K562 (cell line): ENCODE measurements around the gene WDR18. TPM values are rescaled to one million over a fixed set of nuclear protein-coding genes. Genes with fewer than 3 reads are reported as not detected.
A peak's percentile ranks its signal among the peaks of the same experiment; 100 is the strongest.

Experiments used
- ATAC-seq: fragments of 200-7000 bp; cut with Tn5 transposase; 3 replicates; pipeline ENCODE4 v1.9.1; 2020; ENCODE audit warnings: moderate library complexity
- BruUV-seq: library from RNA; stranded (reverse); fragments of 400-500 nt; replicated peaks from 2 replicates; lab custom pipeline; 2021; lab: Mats Ljungman, UMichigan
- CTCF ChIA-PET: fragments of 300-600 bp; formaldehyde crosslinking; extraction: SDS; loops from one replicate; lab custom pipeline; 2021; ENCODE audit warnings: low intra/inter-chr PET ratio; lab: Yijun Ruan, JAX
- POLR2A ChIA-PET: fragments of 300-600, 350-650 bp; sonication (Branson Sonifier 250); formaldehyde crosslinking; extraction: SDS; loops from one replicate; lab custom pipeline; 2021; ENCODE audit warnings: antibody characterized with exemption, inconsistent platforms; lab: Yijun Ruan, JAX
- DNase-seq, 4 experiments: peaks; one replicate each; pipeline versions ENCODE4 v3.0.0 to v3.0.0-alpha.2; 2011 to 2018; ENCODE audit warnings: low spot score in 3 of 4, mixed read lengths in 3 of 4; ENCODE audit errors: extremely low read depth in 1 of 4
- FAIRE-seq: peaks from 2 replicates; lab custom pipeline; 2011; peaks lifted over from hg19 to GRCh38; lab: Jason Lieb, UNC
- H2AFZ ChIP-seq: 2 replicates; pipeline ENCODE4 v1.6.0; 2011; ENCODE audit warnings: low read depth, low read length, control low read depth, inconsistent platforms
- H3K27ac ChIP-seq: fragments of 200-600 bp; 3 replicates; pipeline ENCODE4 v1.8.0; 2011; ENCODE audit warnings: low read depth, mild to moderate bottlenecking, control low read depth, inconsistent platforms, low read length, moderate library complexity, mixed read lengths; ENCODE audit errors: extremely low read depth
- H3K27me3 ChIP-seq, 2 experiments: fragments of 300-600 bp in 1 of 2; 2 replicates in 1 of 2; 3 replicates in 1 of 2; pipeline versions ENCODE4 v1.6.0 to v1.8.0; 2011; ENCODE audit warnings: inconsistent platforms in 2 of 2, low read length in 2 of 2, mild to moderate bottlenecking in 1 of 2, mixed read lengths in 1 of 2, moderate library complexity in 1 of 2; ENCODE audit not compliant: control insufficient read depth in 2 of 2, insufficient read depth in 2 of 2
- H3K36me3 ChIP-seq: fragments of 300-600 bp; 3 replicates; pipeline ENCODE4 v1.8.0; 2011; ENCODE audit warnings: mild to moderate bottlenecking, low read length, inconsistent platforms; ENCODE audit not compliant: control insufficient read depth, insufficient read depth
- H3K4me1 ChIP-seq, 2 experiments: fragments of 200-600 bp in 1 of 2; replicated peaks in 1 of 2; 2 replicates in 1 of 2; 3 replicates in 1 of 2; pipeline versions ENCODE4 v1.5.1 to v1.8.0; 2011; ENCODE audit warnings: inconsistent platforms in 2 of 2, low read length in 2 of 2, mild to moderate bottlenecking in 1 of 2, mixed read lengths in 1 of 2, moderate library complexity in 1 of 2; ENCODE audit not compliant: control insufficient read depth in 2 of 2, insufficient read depth in 2 of 2
- H3K4me2 ChIP-seq: 2 replicates; pipeline ENCODE4 v1.6.1; 2011; ENCODE audit warnings: low read length, control low read depth, inconsistent platforms, mixed read lengths; ENCODE audit not compliant: insufficient read depth
- H3K4me3 ChIP-seq: fragments of 200-600 bp; sonication (generic), shearing (Covaris generic); 2 replicates; pipeline ENCODE4 v1.5.1; 2016; ENCODE audit warnings: control low read depth, inconsistent platforms
- H3K79me2 ChIP-seq: fragments of 200-600 bp; 3 replicates; pipeline ENCODE4 v1.8.0; 2011; ENCODE audit warnings: low read length, inconsistent platforms; ENCODE audit not compliant: control insufficient read depth, insufficient read depth
- H3K9ac ChIP-seq, 2 experiments: 2 replicates each; pipeline versions ENCODE4 v1.6.0 to v1.6.1; 2011; ENCODE audit warnings: low read depth in 2 of 2, low read length in 2 of 2, control low read depth in 1 of 2, inconsistent platforms in 1 of 2, mild to moderate bottlenecking in 1 of 2, mixed read lengths in 1 of 2; ENCODE audit not compliant: insufficient read depth in 1 of 2
- H3K9me1 ChIP-seq: one replicate; pipeline ENCODE4 v1.6.0; 2011; ENCODE audit warnings: inconsistent platforms, mild to moderate bottlenecking, low read length, moderate library complexity; ENCODE audit not compliant: control insufficient read depth, insufficient read depth
- H3K9me3 ChIP-seq: replicated peaks from 2 replicates; pipeline ENCODE4 v1.5.1; 2011; ENCODE audit warnings: low read depth, low read length, inconsistent platforms; ENCODE audit not compliant: control insufficient read depth, insufficient read depth
- H4K20me1 ChIP-seq: replicated peaks from 2 replicates; pipeline ENCODE4 v1.6.1; 2011; ENCODE audit warnings: low read length, inconsistent platforms, mixed read lengths; ENCODE audit not compliant: control insufficient read depth, insufficient read depth
- JUND ChIP-seq, 2 experiments: IDR thresholded peaks; 2 replicates in 1 of 2; 3 replicates in 1 of 2; pipeline ENCODE4 v1.6.1; 2011; ENCODE audit warnings: borderline replicate concordance in 2 of 2, low read depth in 2 of 2, low read length in 2 of 2, improper control_type of control experiment in 1 of 2, missing biosample characterization in 1 of 2, missing genetic modification characterization in 1 of 2, missing genetic modification reagents in 1 of 2
- ZBTB33 ChIP-seq: sonication (generic); formaldehyde crosslinking; IDR thresholded peaks from 2 replicates; pipeline ENCODE4 v1.8.1; 2023; ENCODE audit warnings: mild to moderate bottlenecking, missing genetic modification reagents
- WGBS: fragments of 100-300 bp; shearing (Covaris generic); methylation state at CpG from one replicate; pipeline ENCODE4 v1.1.6; 2016; ENCODE audit warnings: low coverage, mixed read lengths; ENCODE audit not compliant: insufficient coverage; ENCODE audit errors: missing lambda C conversion rate; 5-methylcytosine and 5-hydroxymethylcytosine counted together
- in situ Hi-C: fragments of 300-500 bp; cut with MboI; formaldehyde crosslinking; loops from 4 replicates; pipeline ENCODE4 v1.15.0; 2018; ENCODE audit warnings: inconsistent platforms, mixed read lengths
- intact Hi-C: fragments of 100-400 bp; cut with micrococcal nuclease; formaldehyde crosslinking; loops from 2 replicates; pipeline ENCODE4 v1.14.2; 2022
- polyA plus RNA-seq, 8 experiments: library from polyadenylated mRNA; depleted of rRNA in 4 of 8; stranded (reverse) in 5 of 8; unstranded in 3 of 8; fragments of >200 nt; fragmentation: Nextera tagmentation in 2 of 8; fragmentation: Illumina TruSeq in 1 of 8; extraction: Ambion mirVana in 2 of 8; extraction: Trizol in 1 of 8; gene quantifications; 2 replicates each; pipeline versions ENCODE4 v1.2.1 to v1.2.3, GENCODE V29; 2011 to 2014; ENCODE audit warnings: inconsistent platforms in 1 of 8, missing spikeins in 1 of 8
- total RNA-seq, 7 experiments: library from RNA; depleted of rRNA in 6 of 7; stranded (reverse); fragments of >200 nt in 6 of 7; fragmentation: Illumina TruSeq in 2 of 7; extraction: Trizol in 2 of 7; gene quantifications; 2 replicates each; pipeline versions ENCODE4 v1.2.1 to v1.2.3, GENCODE V29; 2011 to 2021; ENCODE audit warnings: low replicate concordance in 1 of 7

Gene WDR18
- total and polyA plus RNA-seq, 9 of the 15 experiments (the other 6 are each of a cell fraction or from before 2014, with no cell fraction given): 0.65 to 181 (median 30.1) TPM

GRCh38 chr19:976476-976875 is 7.7 kb upstream of the WDR18 start:
- Histone ChIP-seq H3K4me2 (no peak overlapping the region), H3K9ac (no peak overlapping the region), H3K79me2 (peaks cover 10% of the 10 kb centered on the region), H3K27ac (no peak overlapping the region), H3K27me3 (no peaks in the 10 kb centered on the region), H2AFZ (no peak overlapping the region), H4K20me1 (no peaks in the 10 kb centered on the region), H3K9me1 (no peaks in the 10 kb centered on the region), H3K4me3 (no peak overlapping the region), H3K4me1 (peaks cover 14 to 66% of the 10 kb centered on the region in 2 experiments), H3K9me3 (no peaks in the 10 kb centered on the region; the same call in 1 of the 2 replicates), H3K36me3 (peaks cover 23% of the 10 kb centered on the region; the same call in 1 of the 3 replicates)
- ATAC-seq (no peak), FAIRE-seq (no peak), DNase-seq (no peak)
- in situ Hi-C loops (no loop called here), intact Hi-C loops (no loop called here)
- 0 out of 2 replicates have a peak, but pooled peaks have one; percentile 26 for TF ChIP-seq ZBTB33 (CRISPR knock-in tag)
- no peak for TF ChIP-seq JUND (IDR thresholded peaks at IDR 0.05; ENCODE audit: borderline replicate concordance, low read depth, low read length)
- no peak for TF ChIP-seq JUND (tag; IDR thresholded peaks at IDR 0.05; ENCODE audit: borderline replicate concordance, low read depth, low read length)
- no TSS peak for BruUV-seq
- WGBS: 82% methylated on average over 6 of the region's 10 CpGs
- ChIA-PET CTCF (no interaction called here), POLR2A (interaction anchor here (0.6 to 1.5 kb wide), 4 partner anchors 8 to 177 kb away, joined by 3 to 6 read pairs (median 6); partner anchors contain the start of gene WDR18)
